Medulla oblongata (tissue), 1 donor: ENCODE measurements around the gene ATN1.
"Not testable (repeated sequence)": the region's sequence is repeated elsewhere in the genome, so short reads cannot be mapped to it uniquely, and the experiment has no call there.

Source experiments
- DNase-seq: peaks from one replicate; pipeline ENCODE4 v3.0.0-alpha.2; 2015; ENCODE audit errors: extremely low spot score

The ATN1 gene

GRCh38 chr12:6903722-6904121, 24.0 kb upstream of the ATN1 start:
- no peak for DNase-seq

GRCh38 chr12:6904280-6905276, 23.2 kb upstream of the ATN1 start, which contains the start of gene LRRC23:
LRRC23 (plus strand) TSS chr12:6904822; CDS start chr12:6905634, 812 bp downstream.
- DNase-seq: peak; percentile 98

DNA sequence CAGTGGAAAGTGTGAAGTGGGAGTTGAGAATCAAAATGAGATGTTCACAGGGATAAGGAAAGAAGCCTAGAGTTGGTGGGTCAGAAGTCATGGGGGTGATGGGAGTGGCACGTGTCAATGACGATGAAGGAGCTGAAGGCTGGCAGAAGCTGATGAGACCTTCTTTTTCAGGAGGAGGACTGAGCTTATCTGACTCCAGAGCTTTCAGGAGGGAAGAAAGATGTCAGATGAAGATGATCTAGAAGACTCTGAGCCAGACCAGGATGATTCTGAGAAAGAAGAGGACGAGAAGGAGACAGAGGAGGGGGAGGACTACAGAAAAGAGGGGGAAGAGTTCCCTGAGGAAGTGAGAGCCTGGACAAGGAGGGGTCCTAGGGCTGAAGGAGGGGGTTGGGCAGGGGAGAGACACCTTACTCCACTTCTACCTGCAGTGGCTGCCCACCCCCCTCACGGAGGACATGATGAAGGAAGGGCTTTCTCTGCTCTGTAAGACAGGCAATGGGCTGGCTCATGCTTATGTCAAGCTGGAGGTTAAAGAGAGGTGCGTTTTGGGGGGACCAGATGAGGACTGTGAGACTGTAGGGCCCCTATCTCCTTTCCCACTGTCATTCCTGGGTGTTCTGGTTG, 22.2 kb upstream of the ATN1 start:
- DNase-seq: no peak

DNA sequence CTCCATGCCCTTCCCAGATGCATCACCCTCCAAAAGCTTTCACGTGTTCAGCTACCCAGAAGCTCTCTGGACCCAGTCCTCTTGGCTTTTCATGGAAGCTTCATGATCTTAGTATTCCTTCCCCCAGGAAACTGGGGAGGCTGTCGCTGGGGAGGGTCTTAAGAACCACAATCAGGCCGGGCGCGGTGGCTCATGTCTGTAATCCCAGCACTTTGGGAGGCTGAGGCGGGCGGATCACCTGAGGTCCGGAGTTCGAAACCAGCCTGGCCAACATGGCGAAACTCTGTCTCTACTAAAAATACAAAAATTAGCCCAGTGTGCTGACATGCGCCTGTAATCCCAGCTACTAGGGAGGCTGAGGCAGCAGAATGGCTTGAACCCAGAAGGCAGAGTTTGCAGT, 19.6 kb upstream of the ATN1 start:
- not testable (repeated sequence) for DNase-seq

GRCh38 chr12:6909421-6910145, 18.2 kb upstream of the ATN1 start:
- DNase-seq: no peak

GRCh38 chr12:6912164-6912935, 15.4 kb upstream of the ATN1 start:
- DNase-seq: no peak

DNA sequence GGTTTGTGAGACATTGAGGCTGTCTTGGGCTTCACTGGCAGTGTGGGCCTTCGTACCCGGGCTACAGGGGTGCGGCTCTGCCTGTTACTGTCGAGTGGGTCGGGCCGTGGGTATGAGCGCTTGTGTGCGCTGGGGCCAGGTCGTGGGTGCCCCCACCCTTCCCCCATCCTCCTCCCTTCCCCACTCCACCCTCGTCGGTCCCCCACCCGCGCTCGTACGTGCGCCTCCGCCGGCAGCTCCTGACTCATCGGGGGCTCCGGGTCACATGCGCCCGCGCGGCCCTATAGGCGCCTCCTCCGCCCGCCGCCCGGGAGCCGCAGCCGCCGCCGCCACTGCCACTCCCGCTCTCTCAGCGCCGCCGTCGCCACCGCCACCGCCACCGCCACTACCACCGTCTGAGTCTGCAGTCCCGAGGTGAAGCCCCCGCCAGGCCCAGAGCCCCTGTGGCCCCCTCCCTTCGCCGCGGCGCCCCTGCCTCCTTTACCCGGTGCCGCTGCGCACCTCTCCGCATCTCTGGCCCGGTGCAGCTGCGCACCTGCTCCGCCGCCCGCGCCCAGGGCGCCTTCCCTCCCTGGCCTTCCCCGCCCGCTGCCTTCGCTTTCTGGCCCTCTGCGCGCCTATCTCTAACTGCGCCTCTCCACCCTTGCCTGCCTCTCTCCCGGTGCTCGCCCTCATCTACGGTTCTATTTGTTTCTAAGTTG, 13.4 kb upstream of the ATN1 start, which contains the start of gene ENO2:
Gene ENO2 (plus strand): TSS at position 335 of the 701 bp plus-strand sequence. CDS start 1,253 bp downstream, outside the sequence.
- DNase-seq: peak; percentile 83

DNA sequence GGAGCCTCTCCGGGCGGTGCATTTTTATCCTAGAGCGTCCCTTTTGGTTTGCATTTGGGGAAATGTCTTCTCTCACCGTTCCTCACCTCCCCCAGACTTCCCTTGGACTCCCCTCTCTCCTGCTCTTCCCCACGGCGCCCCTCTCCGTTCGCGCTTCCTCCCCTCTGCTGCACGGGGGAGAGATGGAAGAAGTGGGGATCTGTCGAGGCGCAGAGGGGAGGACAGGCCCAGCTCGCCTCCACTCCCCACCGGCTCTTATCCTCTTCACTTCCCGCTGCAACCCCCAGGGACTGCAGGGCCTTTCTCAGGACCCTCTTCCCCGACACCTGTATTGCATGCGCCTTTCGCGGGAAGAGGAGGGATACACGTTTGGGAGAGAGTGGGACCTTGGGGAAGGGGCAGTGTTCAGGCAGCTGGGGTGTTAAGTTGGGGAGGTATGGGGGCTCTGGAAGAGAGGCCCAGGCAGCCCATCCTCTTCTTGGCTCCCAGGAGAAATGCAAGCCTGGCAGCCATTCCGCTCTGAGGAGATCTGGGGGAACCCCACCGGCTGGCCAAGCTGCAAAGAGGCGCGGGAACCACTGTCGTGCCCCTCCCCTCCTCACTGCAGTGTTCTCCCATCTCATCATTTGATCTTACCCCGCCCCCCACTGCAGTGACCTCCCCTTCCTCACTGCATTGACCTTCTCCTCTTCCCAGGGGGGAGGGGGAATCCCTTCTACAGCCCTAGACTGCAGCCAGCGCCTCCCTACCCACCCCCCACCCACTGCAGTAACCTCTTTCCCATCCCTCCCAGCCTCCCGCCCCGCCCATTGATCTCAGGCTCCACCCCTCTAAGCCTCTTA, 12.6 kb upstream of the ATN1 start:
- no peak for DNase-seq

DNA sequence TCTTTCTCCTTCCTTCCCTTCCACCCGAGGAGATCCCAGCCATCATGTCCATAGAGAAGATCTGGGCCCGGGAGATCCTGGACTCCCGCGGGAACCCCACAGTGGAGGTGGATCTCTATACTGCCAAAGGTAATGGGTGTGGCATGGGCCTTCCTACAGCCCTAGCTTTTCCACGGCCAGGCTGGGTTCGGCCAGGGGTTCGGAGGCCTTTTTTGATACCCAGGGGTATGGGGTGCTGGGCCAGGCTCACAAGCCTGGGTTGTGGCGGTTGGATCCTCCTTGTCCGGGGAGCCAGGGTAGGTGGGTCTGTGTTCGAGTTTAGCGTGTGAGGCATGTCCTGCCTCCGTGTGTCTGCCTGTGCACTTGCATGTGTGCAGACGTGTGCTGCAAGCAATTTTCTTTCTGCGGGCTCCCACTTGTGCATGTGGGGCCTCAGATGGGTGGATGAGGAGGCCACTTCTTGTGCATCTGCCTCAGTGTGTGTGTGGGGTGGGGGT, 11.9 kb upstream of the ATN1 start:
- DNase-seq: no peak

GRCh38 chr12:6916426-6917200, 11.1 kb upstream of the ATN1 start:
- DNase-seq: no peak

GRCh38 chr12:6917491-6918231, 10.1 kb upstream of the ATN1 start:
- DNase-seq: no peak

DNA sequence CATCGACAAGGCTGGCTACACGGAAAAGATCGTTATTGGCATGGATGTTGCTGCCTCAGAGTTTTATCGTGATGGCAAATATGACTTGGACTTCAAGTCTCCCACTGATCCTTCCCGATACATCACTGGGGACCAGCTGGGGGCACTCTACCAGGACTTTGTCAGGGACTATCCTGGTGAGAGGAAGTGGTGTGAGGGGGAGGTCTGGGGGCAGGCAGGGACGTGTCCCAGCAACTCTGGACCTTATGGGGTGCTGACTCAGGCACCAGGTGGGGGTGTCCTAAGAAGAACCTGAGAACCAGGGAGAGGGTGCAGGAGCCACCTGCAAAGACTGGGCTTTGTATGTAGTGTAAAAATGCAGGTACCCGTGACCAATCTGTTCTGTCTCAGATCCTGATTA, 8.2 kb upstream of the ATN1 start:
- DNase-seq: no peak

DNA sequence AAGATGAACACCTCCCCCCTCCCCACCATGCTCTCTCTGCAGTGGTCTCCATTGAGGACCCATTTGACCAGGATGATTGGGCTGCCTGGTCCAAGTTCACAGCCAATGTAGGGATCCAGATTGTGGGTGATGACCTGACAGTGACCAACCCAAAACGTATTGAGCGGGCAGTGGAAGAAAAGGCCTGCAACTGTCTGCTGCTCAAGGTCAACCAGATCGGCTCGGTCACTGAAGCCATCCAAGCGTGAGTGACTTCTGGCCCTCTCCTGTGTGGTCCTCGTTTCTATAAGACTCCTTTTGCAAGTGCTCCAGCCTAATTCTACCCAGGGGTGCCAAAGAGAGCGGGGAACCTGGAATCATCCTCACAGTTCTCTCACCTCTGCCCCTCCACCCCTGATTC, 6.2 kb upstream of the ATN1 start:
- DNase-seq: no peak

GRCh38 chr12:6921996-6922946, 5.5 kb upstream of the ATN1 start:
- DNase-seq: no peak

GRCh38 chr12:6923003-6923732, 4.6 kb upstream of the ATN1 start:
- DNase-seq: no peak

DNA sequence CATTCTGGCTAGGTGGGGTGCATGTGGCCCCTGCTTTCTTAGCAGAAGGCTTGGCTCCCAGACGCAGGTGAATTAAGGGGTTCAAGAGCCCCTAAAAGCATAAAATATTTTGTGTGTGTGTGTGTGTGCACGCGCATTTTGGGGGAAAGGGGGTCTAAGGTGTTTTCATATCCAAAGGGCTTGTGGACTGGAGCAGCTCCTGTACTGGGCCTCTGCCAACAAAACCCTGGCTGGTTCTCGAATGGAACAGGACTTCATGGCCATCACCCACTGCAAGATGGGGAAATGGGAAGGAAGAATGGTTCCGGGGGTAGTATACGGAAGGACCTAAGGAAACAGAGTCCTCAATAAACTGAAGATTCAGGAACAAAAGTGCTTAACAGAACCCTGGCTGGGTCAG, 3.9 kb upstream of the ATN1 start:
- DNase-seq: no peak
